Measurements from ENCODE around the gene LRRC7.

Gene LRRC7

DNA sequence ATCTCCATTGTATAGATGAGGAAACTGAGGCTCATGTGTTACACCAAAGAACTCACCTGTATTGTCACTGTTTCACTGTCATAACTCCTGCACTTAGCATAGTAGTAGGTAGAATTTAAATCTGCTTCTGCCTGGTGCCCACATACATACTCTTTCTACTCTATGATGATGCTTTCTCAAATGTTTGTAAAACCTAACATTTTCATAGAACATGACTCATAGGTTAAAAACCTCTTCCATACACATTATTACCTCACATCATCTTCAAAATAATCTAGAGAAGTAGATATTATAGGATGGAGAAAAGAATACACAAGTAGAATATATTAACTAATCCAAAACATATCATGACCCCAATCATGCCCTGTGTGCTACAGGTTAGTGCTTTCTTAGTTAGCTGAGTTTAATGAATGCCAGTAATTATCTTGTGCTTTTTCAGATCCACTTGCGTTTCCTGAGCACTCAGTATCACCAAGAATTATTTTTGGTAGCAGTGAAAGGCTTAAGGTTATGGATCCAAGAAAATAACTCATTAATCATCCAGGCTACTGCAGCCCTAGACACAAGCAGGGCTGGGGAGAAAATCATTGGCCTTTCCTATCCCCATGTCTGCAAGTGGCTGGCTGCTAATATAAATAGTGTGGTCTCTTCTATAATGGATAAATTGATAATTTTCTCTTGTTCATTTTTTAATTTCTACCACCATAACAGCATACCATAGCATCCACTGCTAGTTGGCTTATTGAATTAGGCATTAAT, 480.8 kb downstream of the LRRC7 start:
- no peak for DNase-seq

DNA sequence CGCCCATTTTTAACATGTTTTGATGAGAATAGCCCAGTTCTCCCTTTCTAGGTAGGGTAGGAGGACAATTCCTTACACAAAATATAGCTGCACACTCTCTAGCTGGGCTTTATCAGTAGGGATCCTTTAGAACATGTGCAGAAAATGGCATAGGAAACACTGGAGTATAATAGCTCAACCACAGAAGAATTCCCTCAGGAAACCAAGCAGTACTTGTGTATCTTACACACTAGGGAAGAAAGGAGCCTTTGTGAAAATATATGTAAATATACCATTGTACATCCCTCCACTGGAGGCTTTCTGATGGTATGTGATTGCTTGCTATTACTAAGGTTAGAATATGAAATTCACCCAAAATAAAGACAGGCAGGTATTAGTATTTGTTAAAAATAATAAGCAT, 484.2 kb downstream of the LRRC7 start:
- DNase-seq: no peak

DNA sequence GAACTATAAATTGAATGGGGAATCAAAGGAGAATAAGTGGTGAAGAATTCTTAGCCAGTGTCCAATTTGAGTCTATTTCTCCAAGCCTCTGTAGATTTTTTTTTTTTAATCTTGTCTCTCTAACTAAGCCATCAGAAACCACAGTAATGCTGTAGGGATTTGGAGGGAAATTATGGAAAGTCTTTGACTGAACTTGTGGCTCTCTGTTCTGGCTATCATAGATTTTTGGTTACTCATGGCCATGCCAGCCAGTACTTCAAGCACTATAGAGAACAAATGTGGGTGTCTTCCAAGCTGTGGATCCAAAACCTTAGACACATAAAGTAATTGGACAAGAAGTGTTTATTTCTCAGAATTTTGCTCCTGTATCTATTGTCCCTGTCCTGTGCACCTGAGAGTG, 489.8 kb downstream of the LRRC7 start:
- no peak for DNase-seq

DNA sequence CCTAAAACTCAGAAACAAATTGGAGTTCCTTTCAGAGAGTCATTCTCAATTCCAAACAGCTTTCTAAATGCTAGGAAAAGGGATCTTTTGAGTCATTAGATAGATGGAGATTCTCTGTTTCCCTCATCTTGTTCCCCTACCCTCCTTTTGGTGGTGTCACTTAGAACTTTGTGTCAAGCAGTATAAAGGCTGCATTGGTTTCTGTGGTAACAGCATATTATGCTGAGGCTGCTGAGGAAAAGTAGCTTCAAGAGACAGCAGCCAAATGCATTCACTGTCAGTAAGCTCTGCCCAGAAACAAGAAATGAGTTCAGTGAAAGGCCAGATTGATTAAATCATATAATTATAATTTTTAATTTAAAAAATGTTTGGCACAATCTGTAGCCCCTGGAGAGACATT, 493.5 kb downstream of the LRRC7 start:
- DNase-seq: no peak

DNA sequence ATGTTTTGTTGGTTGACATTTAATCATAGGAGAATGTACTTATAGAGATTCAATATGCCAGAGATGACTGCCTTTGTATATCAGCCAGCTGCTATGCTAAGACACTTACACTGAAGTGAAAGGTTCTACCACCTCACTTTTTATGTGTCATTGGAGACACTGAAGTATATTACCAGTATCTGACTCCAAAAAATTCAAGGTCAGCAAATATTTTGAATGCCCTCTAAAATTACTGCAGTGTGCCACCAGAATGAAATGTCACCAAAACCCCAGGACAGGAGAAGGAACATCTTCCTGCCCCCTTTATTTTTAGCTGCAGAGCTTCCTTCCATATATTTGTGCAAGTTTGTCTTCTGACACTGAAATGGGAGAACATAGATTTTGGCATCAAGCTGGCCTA, 496.1 kb downstream of the LRRC7 start:
- DNase-seq: no peak

DNA sequence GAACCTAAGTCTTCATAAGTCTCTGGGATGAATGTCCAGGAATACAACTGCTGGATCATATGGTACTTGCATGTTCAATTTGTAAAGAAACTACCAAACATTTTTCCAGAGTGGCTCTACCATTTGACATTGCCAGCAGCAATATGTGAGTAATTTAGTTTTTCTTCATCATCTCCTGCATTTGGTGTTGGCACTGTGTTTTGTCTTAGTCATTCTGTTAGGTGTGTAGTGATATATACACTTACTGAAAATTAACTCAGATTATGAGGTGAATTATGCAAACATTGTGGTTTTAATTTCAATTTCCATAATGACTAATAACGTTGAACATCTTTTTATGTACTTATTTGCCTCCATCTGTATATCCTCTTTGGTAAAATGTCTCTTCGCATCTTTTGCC, 499.0 kb downstream of the LRRC7 start:
- DNase-seq: no peak

DNA sequence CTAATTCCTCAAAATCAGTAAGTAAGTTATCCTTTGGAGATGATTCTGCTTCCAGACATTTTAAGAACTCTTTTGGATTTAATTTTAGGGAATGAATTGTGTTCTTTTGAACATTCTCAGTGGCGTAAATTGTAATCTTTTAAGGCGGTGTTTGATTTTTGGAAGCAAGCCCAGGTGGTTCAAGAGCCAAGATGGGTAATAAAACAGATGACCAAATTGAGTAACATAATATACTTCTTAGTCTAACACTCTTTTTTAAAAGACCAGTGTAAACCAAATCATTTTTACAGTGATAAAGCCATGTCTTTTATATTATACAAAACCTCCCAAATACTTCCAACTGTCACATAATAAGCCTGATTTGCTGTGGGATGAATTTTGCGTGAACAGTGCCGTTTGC, 503.9 kb downstream of the LRRC7 start:
- no peak for DNase-seq

DNA sequence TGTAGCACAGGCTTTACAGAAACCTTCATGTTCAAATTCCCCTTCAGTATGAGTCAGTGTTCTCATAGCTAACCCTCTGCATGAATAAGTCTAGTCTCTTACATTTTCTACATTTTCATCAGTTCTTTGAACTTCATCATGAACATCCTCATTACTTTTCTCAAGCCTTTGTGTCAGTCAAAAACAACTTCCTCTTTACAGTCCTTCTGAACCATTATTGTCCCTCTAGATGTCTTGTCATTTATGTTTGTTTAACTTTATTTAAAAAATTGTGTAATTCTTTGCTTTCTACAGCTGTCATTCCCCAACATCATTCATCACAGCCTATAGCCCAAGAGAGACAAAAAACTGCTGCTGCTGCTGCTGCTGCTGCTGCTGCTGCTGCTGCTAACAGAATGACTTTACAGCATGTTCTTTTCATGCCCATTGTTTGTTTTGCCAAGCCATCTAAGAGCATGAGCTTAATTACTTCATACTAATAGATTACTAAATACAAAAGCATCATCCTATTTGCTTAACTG, 504.6 kb downstream of the LRRC7 start:
- DNase-seq: no peak

DNA sequence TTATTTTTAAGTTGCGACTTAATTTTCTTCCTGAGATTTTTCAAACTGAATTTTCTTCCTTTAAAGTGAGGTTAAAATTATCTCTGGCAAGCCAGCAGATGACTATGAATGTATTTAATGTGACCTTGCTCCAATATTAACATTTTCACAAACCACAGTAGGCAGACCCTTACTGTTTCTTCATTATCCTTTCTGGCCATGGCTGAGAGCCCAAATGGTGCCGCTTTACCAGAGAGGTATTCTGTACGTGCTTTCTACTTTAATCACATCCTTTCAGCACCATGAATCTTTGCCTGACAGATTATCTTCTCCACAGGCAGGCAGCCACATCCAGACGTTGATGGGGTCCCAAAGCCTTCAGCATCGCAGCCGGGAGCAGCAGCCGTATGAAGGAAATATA, 508.0 kb downstream of the LRRC7 start:
- DNase-seq: no peak

DNA sequence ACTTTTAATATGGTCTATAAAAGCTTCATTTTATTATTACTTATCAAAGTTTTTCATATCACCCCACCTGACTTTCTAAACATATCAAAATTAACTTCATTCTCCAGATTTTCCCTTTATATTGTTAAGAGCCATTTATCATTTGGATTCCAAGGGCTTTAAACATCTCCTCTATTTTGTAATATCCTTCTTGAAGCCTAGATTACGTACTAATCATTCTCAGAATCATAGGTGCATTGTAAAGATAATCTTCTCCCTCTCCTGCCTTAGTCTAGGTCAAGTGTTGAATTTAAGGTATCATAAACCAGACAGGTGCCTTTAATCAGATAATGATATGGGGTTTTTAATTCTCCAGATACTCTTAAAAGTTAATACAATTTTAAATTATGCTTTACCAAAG, 509.3 kb downstream of the LRRC7 start:
- no peak for DNase-seq

DNA sequence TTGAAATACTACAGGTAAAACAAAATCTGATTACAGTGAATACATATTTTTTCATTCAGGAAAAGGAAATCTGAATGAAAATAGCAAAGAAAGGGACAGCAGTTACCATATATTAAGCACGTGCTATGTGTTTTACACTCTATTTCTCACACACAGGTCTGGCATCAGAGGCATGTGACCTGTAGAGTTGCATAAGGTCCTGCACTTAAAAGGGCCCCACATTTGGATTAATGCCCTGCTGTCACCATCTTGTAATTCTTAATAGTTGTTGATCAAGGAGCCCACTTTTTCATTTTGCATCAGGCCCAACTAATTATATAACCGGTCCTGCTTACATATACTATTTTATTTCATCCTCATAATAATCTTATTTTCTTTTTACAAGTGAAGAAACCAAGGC, 511.8 kb downstream of the LRRC7 start:
- DNase-seq: no peak

DNA sequence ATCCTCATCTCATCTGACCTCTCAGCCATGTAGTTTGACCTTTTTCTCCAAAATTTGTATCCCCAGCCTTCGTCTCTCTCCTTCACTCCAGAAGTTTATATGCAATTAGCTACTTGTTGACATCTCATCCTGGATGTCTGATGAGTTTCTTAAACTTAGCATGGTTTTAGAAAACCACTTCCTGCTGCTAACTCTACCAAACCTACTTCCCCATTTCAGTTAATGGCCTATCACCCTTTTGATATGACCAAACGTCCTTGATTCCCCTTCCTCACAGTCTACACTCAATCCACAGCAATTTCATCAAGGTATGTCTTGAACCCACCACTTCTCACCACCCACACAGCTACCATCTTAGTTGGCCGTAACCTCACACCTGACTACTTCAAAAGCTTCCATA, 515.8 kb downstream of the LRRC7 start:
- no peak for DNase-seq

DNA sequence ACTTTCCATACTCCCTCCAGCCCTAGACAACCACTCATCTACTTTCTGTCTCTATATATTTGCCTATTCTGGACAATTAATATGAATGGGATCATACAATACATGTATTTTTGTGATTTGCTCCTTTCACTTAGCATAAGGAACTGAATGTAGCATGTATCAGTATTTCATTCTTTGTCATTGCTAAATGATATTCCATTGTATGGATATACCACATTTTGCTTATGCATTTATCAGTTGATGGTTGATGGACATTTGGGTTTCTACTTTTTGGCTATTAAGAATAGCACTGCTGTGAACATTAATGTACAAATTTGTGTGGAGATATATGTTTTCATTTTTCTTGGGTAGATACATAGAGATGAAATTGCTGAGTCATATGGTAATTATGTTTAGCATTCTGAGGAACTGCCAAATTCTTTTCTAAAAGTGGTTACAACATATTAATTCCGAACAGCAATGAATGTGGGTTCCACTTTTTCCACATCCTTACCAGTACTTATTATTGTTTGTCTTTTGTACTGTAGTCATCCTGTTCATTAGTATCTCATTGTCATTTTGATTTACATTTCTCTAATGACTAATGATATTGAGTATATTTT, 516.7 kb downstream of the LRRC7 start:
- DNase-seq: no peak

DNA sequence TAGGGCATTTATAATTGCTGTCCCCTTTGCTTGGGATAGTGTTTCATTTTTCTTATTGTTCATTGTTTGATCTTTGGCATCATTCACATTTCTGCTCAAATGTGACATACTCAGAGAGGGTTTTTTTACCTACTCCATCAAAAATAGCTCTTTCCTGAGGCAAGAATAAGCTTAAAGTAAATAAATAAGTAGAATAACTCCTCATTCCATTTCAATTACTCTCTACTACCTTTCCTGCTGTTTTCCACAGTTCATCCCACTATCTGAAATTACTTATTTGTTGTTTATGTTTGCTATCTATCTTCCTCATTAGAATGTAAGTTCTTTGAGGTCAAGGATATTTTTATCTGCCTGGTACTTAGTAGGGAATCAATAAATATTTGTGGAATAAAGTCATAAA, 517.8 kb downstream of the LRRC7 start:
- DNase-seq: no peak

DNA sequence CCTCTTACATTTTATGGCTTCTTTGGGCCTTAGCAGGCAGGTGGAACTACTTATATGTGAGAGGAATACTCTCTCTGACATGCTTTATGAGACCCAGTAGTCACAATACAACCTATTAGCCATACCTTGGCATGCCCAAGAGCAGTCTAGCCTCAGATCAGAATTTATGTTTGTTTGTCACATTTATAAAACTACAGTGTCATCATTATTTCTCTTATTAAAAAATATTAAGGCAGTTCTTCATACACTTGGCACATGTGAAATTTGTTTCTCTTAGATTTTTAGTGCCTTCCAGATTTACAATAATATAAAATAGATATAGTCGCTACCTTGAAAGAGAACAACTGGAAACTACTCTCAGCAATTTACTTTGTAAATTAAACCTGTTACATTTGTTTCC, 519.2 kb downstream of the LRRC7 start:
- no peak for DNase-seq

DNA sequence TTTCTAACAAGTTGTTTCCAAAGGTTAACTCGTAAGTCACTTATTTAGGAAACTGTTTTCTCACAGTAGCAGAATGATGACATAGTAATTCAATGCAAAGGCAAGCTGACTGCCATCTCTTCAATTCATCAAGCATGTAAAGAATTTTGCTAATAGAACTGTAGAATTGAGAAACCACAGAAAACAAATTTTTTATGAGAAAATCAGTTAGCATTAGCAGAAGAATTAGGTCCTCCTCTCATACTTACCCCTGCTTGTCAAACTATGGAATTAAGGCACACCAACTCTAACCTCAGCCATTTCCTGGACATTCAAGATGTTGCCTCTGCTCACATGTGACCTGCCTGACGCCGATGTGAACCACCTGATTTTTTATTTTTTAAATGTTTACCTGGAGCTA, 522.4 kb downstream of the LRRC7 start:
- no peak for DNase-seq

DNA sequence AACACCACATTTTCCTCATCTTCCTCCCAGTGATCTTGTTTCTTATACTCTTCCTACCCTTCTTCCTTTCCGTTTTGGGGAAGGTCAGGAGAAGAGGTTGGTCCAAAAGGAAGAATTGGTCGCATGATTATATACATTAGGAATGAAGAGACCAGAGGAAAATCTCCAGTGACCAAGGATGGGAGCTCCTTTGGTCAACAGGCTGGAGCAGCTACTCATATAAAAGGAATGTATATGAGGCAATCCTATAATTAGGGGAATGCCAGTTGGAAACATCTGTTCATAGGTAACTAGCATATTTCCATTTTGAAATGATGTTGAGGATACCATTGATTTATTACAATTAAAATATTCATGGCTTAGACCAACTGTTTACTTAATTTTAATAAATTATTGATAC, 523.2 kb downstream of the LRRC7 start:
- DNase-seq: no peak

DNA sequence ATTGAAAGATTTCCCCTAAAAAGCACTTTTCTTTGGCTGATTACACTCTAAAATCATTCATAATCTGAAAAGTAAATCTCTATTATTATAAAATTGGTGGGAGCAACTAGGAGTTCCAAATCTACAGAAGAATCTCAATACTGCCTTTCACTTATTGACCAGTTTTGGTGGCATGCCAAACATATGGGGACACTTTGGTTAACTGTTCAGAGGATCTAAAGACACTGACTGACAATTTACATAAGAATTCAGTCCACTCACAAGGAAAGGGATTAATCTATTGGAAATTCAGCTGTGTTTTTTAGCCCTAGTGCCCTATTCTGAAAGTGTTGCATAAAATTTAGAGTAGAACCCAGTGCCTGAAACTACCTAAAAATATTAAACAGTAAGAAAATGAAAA, 524.1 kb downstream of the LRRC7 start:
- DNase-seq: no peak

DNA sequence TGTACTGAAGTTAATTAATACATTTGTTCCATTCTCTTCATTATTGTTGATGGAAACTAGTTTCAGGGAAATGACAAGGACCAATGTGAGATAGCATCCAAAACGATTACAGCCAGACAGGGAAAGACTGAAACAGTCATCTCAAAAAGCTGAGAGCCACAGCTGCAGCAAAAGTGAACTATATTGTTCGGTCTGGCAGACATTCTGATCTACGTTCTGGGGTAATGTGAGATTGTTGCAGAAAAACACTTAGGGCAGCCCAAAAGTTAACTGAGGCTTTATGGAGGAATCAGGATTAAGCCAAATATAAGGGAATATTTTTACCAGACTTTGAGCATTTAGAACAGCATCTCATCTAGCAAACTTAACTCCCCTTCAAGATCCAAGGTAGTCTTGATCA, 524.8 kb downstream of the LRRC7 start:
- no peak for DNase-seq

DNA sequence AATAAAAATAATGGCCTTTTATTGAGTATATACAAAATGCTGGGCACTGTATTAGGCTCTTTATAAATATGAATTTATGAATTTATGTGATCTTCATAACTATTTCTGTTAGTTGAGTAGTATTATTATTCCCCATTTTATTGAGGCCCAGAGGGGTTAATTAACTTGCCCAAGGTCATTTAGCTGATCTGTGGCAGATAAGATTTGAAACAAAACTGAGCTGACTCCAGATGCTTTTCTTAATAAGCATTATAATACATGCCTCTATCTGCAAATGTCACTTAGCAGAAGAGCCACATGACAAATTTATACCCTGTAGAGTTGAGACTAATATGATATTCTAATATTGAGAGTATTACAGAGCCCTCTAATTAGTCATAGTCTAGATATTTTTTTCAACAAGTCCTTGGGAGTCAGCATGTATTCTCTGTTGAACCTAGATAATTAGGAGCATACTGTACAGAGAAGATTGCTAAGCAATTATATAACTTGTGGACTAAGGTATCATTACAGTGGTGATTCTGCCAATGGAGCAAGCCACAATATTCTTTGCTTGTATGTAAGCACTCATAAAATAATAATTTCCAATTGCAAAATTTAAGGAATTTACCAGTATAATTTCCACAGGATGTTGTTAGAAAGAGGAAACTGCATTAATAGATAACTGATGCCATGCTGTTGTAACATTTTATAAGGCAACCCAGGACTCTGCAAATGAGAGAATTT, 525.7 kb downstream of the LRRC7 start:
- no peak for DNase-seq

DNA sequence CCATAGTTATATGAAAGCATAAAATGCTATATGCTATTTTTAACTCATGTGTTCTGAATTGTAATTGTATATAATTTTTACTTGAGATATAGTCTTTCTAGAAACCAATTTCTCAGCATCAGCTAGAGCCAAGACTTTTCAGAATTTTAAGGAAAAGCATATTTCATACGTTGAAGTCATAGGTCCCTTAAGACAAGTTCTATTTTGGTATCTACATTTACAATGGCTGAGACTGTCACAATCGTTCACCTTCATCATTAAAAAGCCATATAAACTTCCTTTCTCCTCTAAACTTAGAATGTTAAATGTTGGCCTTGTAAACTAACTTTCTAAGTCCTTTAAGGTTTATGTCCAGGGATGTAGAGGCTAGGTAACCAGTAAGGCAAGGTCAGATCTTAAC, 533.5 kb downstream of the LRRC7 start:
- no peak for DNase-seq

DNA sequence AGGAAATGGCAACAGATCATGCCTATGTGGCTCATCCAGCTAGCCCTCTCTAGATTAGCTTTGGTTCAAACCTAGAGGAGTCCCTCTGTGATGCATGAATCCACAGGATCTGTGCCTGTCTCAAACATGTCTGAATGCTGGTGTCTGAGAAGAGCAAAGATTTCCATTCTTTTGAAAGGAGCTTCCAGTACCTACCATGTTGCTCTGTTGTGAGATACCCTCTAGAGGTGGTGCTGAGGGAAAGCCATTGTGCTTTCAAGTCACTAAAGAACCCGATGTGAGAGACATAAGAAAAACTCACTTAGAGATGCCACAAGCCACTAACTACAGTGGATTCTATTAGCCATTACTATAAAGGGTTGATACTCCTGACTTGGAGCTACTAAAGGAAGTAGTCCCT, 534.1 kb downstream of the LRRC7 start:
- no peak for DNase-seq

DNA sequence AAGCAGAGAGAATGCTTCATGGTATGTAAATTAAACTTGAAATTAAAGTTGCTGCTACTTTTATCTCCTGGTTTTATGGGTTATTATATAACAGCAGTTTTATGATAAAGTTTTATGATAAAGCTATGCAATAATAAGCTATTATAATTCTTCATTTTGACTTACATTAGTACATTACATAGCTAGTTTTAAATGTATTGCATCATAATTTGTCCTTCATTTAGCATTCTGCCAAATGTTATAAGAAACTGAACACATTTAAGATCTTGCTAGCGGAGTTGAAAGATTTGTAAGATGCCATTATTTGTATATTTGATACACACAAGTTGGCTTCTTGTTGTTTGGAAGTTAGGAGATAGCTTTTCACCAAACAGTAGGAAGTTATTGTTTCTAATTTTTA, 536.0 kb downstream of the LRRC7 start:
- no peak for DNase-seq

DNA sequence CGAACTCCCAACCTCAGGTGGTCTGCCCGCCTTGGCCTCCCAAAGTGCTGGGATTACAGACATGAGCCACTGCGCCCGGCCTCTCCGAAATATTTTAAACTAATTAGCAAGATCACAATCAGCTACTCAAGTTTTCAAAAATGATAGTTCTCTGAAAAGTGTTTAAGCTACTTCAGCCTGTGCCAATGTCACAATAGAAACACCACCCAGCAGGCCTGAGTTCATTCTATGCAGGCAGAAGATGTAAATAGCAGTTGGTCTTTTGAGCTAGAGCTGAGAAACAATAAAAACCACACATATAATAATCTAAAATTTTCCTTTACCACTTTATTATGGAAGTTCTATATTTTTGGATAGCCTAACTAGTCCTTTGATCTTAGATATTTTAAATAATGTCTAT, 541.5 kb downstream of the LRRC7 start:
- DNase-seq: no peak

All from hematopoietic multipotent progenitor cell treated with erythropoietin and hydrocortisone succinate and interleukin-3 and kit ligand, for 8 days (in vitro differentiated cells).